ENCODE results near the gene CSDE1.

CSDE1 gene

GRCh38 chr1:114703242-114703641 lies 54.5 kb downstream of the CSDE1 start:
- FAIRE-seq (no peak), DNase-seq (ENCODE audit: low spot score) (no peak)

- no peak for FAIRE-seq
- DNase-seq (ENCODE audit: low spot score) = no peak
These were observed 55.0 kb downstream of the CSDE1 start for GRCh38 chr1:114702737-114703136.

GRCh38 chr1:114701931-114702330 lies 55.9 kb downstream of the CSDE1 start:
- FAIRE-seq = no peak
- no peak for DNase-seq (ENCODE audit: low spot score)

- FAIRE-seq = no peak
These were observed 57.7 kb downstream of the CSDE1 start for GRCh38 chr1:114700036-114700600.

GRCh38 chr1:114696810-114697209 lies 61.0 kb downstream of the CSDE1 start:
- no peak for FAIRE-seq

More at GRCh38 chr1:114700036-114700600, 57.7 kb downstream of the CSDE1 start:
- no peak for DNase-seq (ENCODE audit: low spot score)

GRCh38 chr1:114695430-114696058 lies 62.2 kb downstream of the CSDE1 start, which contains the start of gene AMPD1:
TSS of gene AMPD1 (minus strand) at chr1:114695546. CDS start at chr1:114695471, 75 bp downstream.
- FAIRE-seq (no peak), DNase-seq (ENCODE audit: low spot score) (no peak)

More at GRCh38 chr1:114696810-114697209, 61.0 kb downstream of the CSDE1 start:
- DNase-seq (ENCODE audit: low spot score) = no peak

GRCh38 chr1:114694540-114695310 lies 63.1 kb downstream of the CSDE1 start:
- DNase-seq (ENCODE audit: low spot score) (no peak), FAIRE-seq (no peak)

GRCh38 chr1:114692947-114693346 lies 64.8 kb downstream of the CSDE1 start:
- FAIRE-seq (no peak), DNase-seq (ENCODE audit: low spot score) (no peak)

- FAIRE-seq (no peak), DNase-seq (ENCODE audit: low spot score) (no peak)
These were observed 66.7 kb downstream of the CSDE1 start for GRCh38 chr1:114691061-114691460.

GRCh38 chr1:114690148-114690547 lies 67.6 kb downstream of the CSDE1 start:
- FAIRE-seq = no peak
- no peak for DNase-seq (ENCODE audit: low spot score)

GRCh38 chr1:114688526-114688925 lies 69.3 kb downstream of the CSDE1 start:
- FAIRE-seq (no peak), DNase-seq (ENCODE audit: low spot score) (no peak)

GRCh38 chr1:114685851-114686250 lies 71.9 kb downstream of the CSDE1 start:
- no peak for DNase-seq (ENCODE audit: low spot score)
- no peak for FAIRE-seq

GRCh38 chr1:114677691-114678090 lies 80.1 kb downstream of the CSDE1 start:
- FAIRE-seq (no peak), DNase-seq (ENCODE audit: low spot score) (no peak)

- FAIRE-seq (no peak), DNase-seq (ENCODE audit: low spot score) (no peak)
These were observed 81.7 kb downstream of the CSDE1 start for GRCh38 chr1:114676115-114676514.

GRCh38 chr1:114671939-114672275 lies 85.9 kb downstream of the CSDE1 start:
- no peak for DNase-seq (ENCODE audit: low spot score)
- no peak for FAIRE-seq

- DNase-seq (ENCODE audit: low spot score) = peak; percentile 35
- peak; percentile 63 for FAIRE-seq
These were observed 86.5 kb downstream of the CSDE1 start for GRCh38 chr1:114671011-114671938.

- DNase-seq (ENCODE audit: low spot score) (peak; percentile 99), FAIRE-seq (peak; percentile 99)
These were observed 87.4 kb downstream of the CSDE1 start for GRCh38 chr1:114670083-114671010.

GRCh38 chr1:114669562-114670082 lies 88.2 kb downstream of the CSDE1 start, which contains the start of gene DENND2C:
TSS of gene DENND2C (minus strand) at chr1:114670049. CDS start at chr1:114625984, 44,065 bp downstream.
- FAIRE-seq = no peak
- peak; percentile 83 for DNase-seq (ENCODE audit: low spot score)

- peak; percentile 29 for DNase-seq (ENCODE audit: low spot score)
- peak; percentile 67 for FAIRE-seq
These were observed 88.8 kb downstream of the CSDE1 start for GRCh38 chr1:114668784-114669561.

All from urothelium cell line (cell line).